GM12872 (cell line): ENCODE measurements around the gene HELZ.

Experiments used
- TF ChIP-seq, protein P1 (sequence below): IDR thresholded peaks from 3 replicates; pipeline ENCODE4 v1.5.1; 2011; ENCODE audit warnings: low read depth, mild to moderate bottlenecking, low read length, moderate library complexity; ENCODE audit not compliant: insufficient read depth

The HELZ gene

GRCh38 chr17:67212231-67212630 lies 32.8 kb downstream of the HELZ start:
- TF ChIP-seq, protein P1, sequence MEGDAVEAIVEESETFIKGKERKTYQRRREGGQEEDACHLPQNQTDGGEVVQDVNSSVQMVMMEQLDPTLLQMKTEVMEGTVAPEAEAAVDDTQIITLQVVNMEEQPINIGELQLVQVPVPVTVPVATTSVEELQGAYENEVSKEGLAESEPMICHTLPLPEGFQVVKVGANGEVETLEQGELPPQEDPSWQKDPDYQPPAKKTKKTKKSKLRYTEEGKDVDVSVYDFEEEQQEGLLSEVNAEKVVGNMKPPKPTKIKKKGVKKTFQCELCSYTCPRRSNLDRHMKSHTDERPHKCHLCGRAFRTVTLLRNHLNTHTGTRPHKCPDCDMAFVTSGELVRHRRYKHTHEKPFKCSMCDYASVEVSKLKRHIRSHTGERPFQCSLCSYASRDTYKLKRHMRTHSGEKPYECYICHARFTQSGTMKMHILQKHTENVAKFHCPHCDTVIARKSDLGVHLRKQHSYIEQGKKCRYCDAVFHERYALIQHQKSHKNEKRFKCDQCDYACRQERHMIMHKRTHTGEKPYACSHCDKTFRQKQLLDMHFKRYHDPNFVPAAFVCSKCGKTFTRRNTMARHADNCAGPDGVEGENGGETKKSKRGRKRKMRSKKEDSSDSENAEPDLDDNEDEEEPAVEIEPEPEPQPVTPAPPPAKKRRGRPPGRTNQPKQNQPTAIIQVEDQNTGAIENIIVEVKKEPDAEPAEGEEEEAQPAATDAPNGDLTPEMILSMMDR = no peak

DNA sequence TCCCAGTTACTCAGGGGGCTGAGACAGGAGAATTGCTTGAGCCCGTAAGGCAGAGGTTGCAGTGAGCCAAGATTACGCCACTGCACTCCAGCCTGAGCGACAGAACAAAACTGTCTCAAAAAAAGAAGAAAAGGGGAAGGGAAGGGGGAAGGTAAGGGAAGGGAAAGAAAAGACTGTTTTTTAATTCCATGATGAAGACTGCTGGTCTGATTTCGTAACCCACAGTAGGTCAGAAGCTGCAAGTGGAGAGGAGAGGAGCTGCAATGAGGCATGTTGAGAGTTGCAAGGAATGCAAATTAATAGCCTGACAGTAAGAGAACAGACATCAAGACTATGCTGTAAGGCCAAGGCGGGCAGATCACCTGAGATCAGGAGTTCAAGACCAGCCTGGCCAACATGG lies 33.3 kb downstream of the HELZ start:
- TF ChIP-seq, protein P1 = no peak

GRCh38 chr17:67210915-67211314 lies 34.1 kb downstream of the HELZ start:
- TF ChIP-seq, protein P1 = no peak

DNA sequence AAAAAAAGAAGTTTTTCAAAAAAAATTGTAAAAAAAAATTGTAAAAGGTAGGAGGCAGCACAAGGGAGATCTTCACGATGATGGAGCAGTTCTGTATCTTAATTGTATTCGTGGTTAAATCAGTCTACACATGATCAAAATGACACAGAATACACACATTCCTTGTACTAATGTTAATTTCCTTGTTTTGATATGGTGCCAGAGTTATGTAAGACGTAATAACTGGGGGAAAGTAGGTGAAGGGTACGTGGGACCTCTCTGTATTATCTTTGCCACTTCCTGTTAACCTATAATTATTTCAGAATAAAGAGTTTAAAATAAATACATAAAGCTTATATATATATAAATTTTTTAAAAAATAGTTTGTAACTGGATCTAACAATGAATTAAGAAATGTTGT lies 36.8 kb downstream of the HELZ start:
- TF ChIP-seq, protein P1 = no peak

GRCh38 chr17:67203818-67204217 lies 41.2 kb downstream of the HELZ start:
- TF ChIP-seq, protein P1 = no peak

DNA sequence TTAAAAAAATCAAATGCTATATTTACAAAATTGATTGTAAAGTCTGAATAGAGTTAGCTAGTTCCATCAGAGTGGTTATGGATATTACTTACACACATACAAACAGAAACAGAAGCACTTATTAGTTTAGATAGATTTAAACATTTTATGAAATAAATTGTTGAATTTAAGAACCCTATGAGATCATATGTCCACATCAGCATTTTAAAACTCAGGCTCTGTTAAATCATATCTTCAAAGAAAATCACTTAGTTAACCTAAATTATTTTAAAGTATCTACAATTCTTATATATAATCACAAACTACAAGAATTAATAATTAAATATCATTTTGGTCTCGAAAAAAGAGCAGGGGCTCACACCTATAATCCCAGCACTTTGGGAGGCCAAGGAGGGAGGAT lies 42.5 kb downstream of the HELZ start:
- TF ChIP-seq, protein P1 = no peak

GRCh38 chr17:67200727-67201301 lies 44.2 kb downstream of the HELZ start:
- TF ChIP-seq, protein P1 = peak; percentile 61
